ENCODE results near the gene VARS2. TPM values are rescaled to one million over a fixed set of nuclear protein-coding genes. Genes with fewer than 3 reads are reported as not detected.

VARS2 gene
- total and polyA plus RNA-seq, 9 of the 15 experiments (the other 6 are each of a cell fraction or from before 2014, with no cell fraction given) = 1.6 to 53.6 (median 29.9) TPM

GRCh38 chr6:30884521-30885480 is 29.2 kb upstream of the VARS2 start:
- WGBS (ENCODE audit: insufficient coverage, low coverage, missing lambda C conversion rate) = 6% methylated on average over 42 of the region's 59 CpGs
- Histone ChIP-seq H3K27ac (ENCODE audit: extremely low read depth, low read depth, low read length) (peak overlapping the region; percentile 70), H2AFZ (ENCODE audit: low read depth, low read length) (peak overlapping the region; percentile 53), H3K9ac (ENCODE audit: insufficient read depth in 1 of 2, low read depth in 2 of 2, low read length in 2 of 2) (peak overlapping the region; percentile 62 to 94), H3K36me3 (ENCODE audit: control insufficient read depth, insufficient read depth, low read length) (peaks cover 11% of the 10 kb centered on the region; the same call in 1 of the 3 replicates), H3K27me3 (ENCODE audit: control insufficient read depth in 2 of 2, insufficient read depth in 2 of 2, low read length in 2 of 2) (no peaks in the 10 kb centered on the region), H3K9me3 (replicated peaks; ENCODE audit: control insufficient read depth, insufficient read depth, low read depth, low read length) (no peaks in the 10 kb centered on the region), H3K4me3 (peak overlapping the region; percentile 54), H3K4me2 (ENCODE audit: insufficient read depth, low read length) (peak overlapping the region; percentile 96), H3K4me1 (replicated peaks in 1 of 2; ENCODE audit: control insufficient read depth in 2 of 2, insufficient read depth in 2 of 2, low read length in 2 of 2) (peaks cover 61 to 78% of the 10 kb centered on the region in 2 experiments), H3K79me2 (ENCODE audit: control insufficient read depth, insufficient read depth, low read length) (peaks cover 43% of the 10 kb centered on the region), H3K9me1 (ENCODE audit: control insufficient read depth, insufficient read depth, low read length) (peaks cover 3% of the 10 kb centered on the region), H4K20me1 (replicated peaks; ENCODE audit: control insufficient read depth, insufficient read depth, low read length) (peaks cover 9% of the 10 kb centered on the region; the same call in 1 of the 2 replicates)
- ChIA-PET POLR2A (interaction anchor here (0.5 to 2.4 kb wide), 8 partner anchors 9 to 143 kb away, joined by 3 to 15 read pairs (median 4); partner anchors contain the start of gene FLOT1), CTCF (ENCODE audit: low intra/inter-chr PET ratio) (interaction anchor here (0.6 to 1.9 kb wide), 2 partner anchors 24 to 56 kb away, joined by 3 to 6 read pairs; no protein-coding TSS in a partner anchor)
- DNase-seq (ENCODE audit: extremely low read depth in 1 of 4, low spot score in 3 of 4) = peak; percentile 72 to 79 (median 78)
- peak; percentile 40 for FAIRE-seq
- peak; percentile 55 for ATAC-seq
- BruUV-seq (replicated peaks) = no TSS peak
- in situ Hi-C loops (cut with MboI) = no loop called here
- intact Hi-C loops (cut with micrococcal nuclease) = no loop called here
- TF ChIP-seq CHD1 (IDR thresholded peaks at IDR 0.05; ENCODE audit: low read length) (peak; percentile 73), SMAD1 (IDR thresholded peaks at IDR 0.05; ENCODE audit: low read depth, low read length, partially characterized antibody) (peak; percentile 12), NCOA6 (IDR thresholded peaks at IDR 0.05) (no peak), TFAP4 (CRISPR knock-in tag; IDR thresholded peaks at IDR 0.05; ENCODE audit: borderline replicate concordance) (peak; percentile 16; the same call in 1 of the 2 replicates), E2F6 (IDR thresholded peaks at IDR 0.05; ENCODE audit: borderline replicate concordance in 1 of 2, extremely low read depth in 1 of 2, insufficient read depth in 1 of 2, insufficient read length in 1 of 2, low read depth in 1 of 2, low read length in 1 of 2, poor library complexity in 1 of 2, severe bottlenecking in 1 of 2) (peak in 1 of 2 experiments; percentile 5), ARHGAP35 (IDR thresholded peaks at IDR 0.05; ENCODE audit: partially characterized antibody) (peak; percentile 40), ZNF263 (CRISPR knock-in tag; IDR thresholded peaks at IDR 0.05; ENCODE audit: borderline replicate concordance) (peak; percentile 23; the same call in 1 of the 2 replicates), GTF2E2 (tag; IDR thresholded peaks at IDR 0.05) (0 out of 2 replicates have a peak, but pooled peaks have one; percentile 20), ZFP91 (CRISPR knock-in tag; IDR thresholded peaks at IDR 0.05) (peak; percentile 61; the same call in 1 of the 2 replicates), ZNF277 (CRISPR knock-in tag; IDR thresholded peaks at IDR 0.05; ENCODE audit: borderline replicate concordance) (no peak), IRF9 (tag; IDR thresholded peaks at IDR 0.05) (no peak), SMARCE1 (IDR thresholded peaks at IDR 0.05) (0 out of 2 replicates have a peak, but pooled peaks have one; percentile 44)

Measured in K562 (cell line).